Smooth muscle cell (in vitro differentiated cells): ENCODE measurements around the gene OR51B5. TPM values are rescaled to one million over a fixed set of nuclear protein-coding genes. Genes with fewer than 3 reads are reported as not detected.
"Not testable (repeated sequence)": the region's sequence is repeated elsewhere in the genome, so short reads cannot be mapped to it uniquely, and the experiment has no call there.

Experiments
- DNase-seq: peaks from one replicate; lab custom pipeline; 2025; ENCODE audit not compliant: unreplicated experiment; lab: John Stamatoyannopoulos, UW
- H2AFZ ChIP-seq: fragments of 200-600 bp; sonication (generic); 2 replicates; pipeline ENCODE4 v1.6.0; 2016; ENCODE audit warnings: antibody characterized with exemption, low read depth, mild to moderate bottlenecking
- H3F3A ChIP-seq: fragments of 200-600 bp; sonication (generic); 2 replicates; pipeline ENCODE4 v1.6.0; 2017; ENCODE audit warnings: antibody characterized with exemption, low read depth
- H3K27ac ChIP-seq: fragments of 200-600 bp; sonication (generic); 2 replicates; pipeline ENCODE4 v1.5.1; 2016; ENCODE audit warnings: low read depth, mild to moderate bottlenecking
- H3K27me3 ChIP-seq: fragments of 200-600 bp; sonication (generic); 2 replicates; pipeline ENCODE4 v1.6.1; 2016; ENCODE audit warnings: low read depth, mild to moderate bottlenecking
- H3K36me3 ChIP-seq: fragments of 200-600 bp; sonication (generic); 2 replicates; pipeline ENCODE4 v1.5.1; 2016; ENCODE audit warnings: low read depth
- H3K4me1 ChIP-seq: fragments of 200-600 bp; sonication (generic); 2 replicates; pipeline ENCODE4 v1.5.1; 2016; ENCODE audit warnings: low read depth
- H3K4me2 ChIP-seq: fragments of 200-600 bp; sonication (generic); 2 replicates; pipeline ENCODE4 v1.6.0; 2016; ENCODE audit warnings: mild to moderate bottlenecking
- H3K4me3 ChIP-seq: fragments of 200-600 bp; sonication (generic); 2 replicates; pipeline ENCODE4 v1.5.1; 2016; ENCODE audit warnings: mild to moderate bottlenecking
- H3K79me2 ChIP-seq: fragments of 200-600 bp; sonication (generic); 2 replicates; pipeline ENCODE4 v1.6.0; 2016; ENCODE audit warnings: low read depth, mild to moderate bottlenecking
- H3K9ac ChIP-seq: fragments of 200-600 bp; sonication (generic); 2 replicates; pipeline ENCODE4 v1.6.0; 2016; ENCODE audit warnings: low read depth
- H3K9me3 ChIP-seq: fragments of 200-600 bp; sonication (generic); replicated peaks from 2 replicates; pipeline ENCODE4 v1.5.1; 2016; ENCODE audit warnings: low read depth
- H4K20me1 ChIP-seq: fragments of 200-600 bp; sonication (generic); 2 replicates; pipeline ENCODE4 v1.6.0; 2016; ENCODE audit warnings: low read depth
- WGBS: methylation state at CpG from one replicate; pipeline ENCODE4 v1.1.7; 2016; ENCODE audit warnings: low lambda C conversion rate; 5-methylcytosine and 5-hydroxymethylcytosine counted together
- polyA plus RNA-seq: library from polyadenylated mRNA; unstranded; fragments of >200 nt; fragmentation: Nextera tagmentation; extraction: Ambion mirVana; gene quantifications from 2 replicates; pipeline ENCODE4 v1.2.1, GENCODE V29; 2016
- total RNA-seq: library from RNA; depleted of rRNA; stranded (reverse); fragments of >200 nt; gene quantifications from 2 replicates; pipeline ENCODE4 v1.2.3, GENCODE V29; 2014
- TF ChIP-seq, protein P1 (sequence below): fragments of 200-600 bp; sonication (generic); IDR thresholded peaks from 2 replicates; pipeline ENCODE4 v1.5.1; 2017; ENCODE audit warnings: borderline replicate concordance, mild to moderate bottlenecking, antibody characterized with exemption; ENCODE audit not compliant: insufficient read depth, poor library complexity, severe bottlenecking

Gene OR51B5
- total and polyA plus RNA-seq, 2 experiments from 2014 or later: 0.54 TPM; not detected in 1

DNA sequence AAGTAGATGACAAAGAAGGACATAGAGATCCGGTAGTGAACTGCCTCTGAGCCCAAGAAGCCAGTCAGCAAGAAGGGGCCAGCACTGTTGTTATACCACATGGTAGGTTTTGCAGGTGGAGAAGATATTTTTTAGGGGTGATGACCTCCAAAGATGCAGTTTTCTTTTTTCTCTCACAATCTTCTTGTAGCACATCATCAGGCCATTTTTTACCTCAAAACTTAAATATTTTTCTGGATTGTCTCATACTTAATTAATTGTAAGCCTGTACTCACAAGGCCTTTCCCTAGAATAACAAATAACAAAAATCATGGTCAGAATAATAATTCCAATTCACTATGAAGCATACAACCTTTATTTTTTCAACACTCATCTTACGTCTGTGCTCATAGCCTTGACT, 41.5 kb downstream of the OR51B5 start, which contains the start of gene OR51B4:
Gene OR51B4 (minus strand): TSS at position 101 of the 400 bp plus-strand sequence. CDS start 0 bp downstream, at position 101.
- Histone ChIP-seq H3K79me2 (no peaks in the 10 kb centered on the region), H3K4me3 (no peak within 1 kb of the TSS), H3K27ac (no peak within 1 kb of the TSS), H3K36me3 (no peaks in the 10 kb centered on the region), H3K27me3 (no peaks in the 10 kb centered on the region), H3K9me3 (no peaks in the 10 kb centered on the region), H3K9ac (no peak within 1 kb of the TSS), H3K4me1 (no peaks in the 10 kb centered on the region), H3K4me2 (no peak within 1 kb of the TSS), H4K20me1 (no peaks in the 10 kb centered on the region), H2AFZ (no peak within 1 kb of the TSS), H3F3A (no peaks in the 10 kb centered on the region)
- TF ChIP-seq, protein P1, sequence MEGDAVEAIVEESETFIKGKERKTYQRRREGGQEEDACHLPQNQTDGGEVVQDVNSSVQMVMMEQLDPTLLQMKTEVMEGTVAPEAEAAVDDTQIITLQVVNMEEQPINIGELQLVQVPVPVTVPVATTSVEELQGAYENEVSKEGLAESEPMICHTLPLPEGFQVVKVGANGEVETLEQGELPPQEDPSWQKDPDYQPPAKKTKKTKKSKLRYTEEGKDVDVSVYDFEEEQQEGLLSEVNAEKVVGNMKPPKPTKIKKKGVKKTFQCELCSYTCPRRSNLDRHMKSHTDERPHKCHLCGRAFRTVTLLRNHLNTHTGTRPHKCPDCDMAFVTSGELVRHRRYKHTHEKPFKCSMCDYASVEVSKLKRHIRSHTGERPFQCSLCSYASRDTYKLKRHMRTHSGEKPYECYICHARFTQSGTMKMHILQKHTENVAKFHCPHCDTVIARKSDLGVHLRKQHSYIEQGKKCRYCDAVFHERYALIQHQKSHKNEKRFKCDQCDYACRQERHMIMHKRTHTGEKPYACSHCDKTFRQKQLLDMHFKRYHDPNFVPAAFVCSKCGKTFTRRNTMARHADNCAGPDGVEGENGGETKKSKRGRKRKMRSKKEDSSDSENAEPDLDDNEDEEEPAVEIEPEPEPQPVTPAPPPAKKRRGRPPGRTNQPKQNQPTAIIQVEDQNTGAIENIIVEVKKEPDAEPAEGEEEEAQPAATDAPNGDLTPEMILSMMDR: no peak
- 95% methylated on average over 2 of the region's 2 CpGs for WGBS
- no peak for DNase-seq

- Histone ChIP-seq H3K27ac (no peak overlapping the region), H3K9me3 (no peaks in the 10 kb centered on the region), H3K9ac (no peak overlapping the region), H3K36me3 (no peaks in the 10 kb centered on the region), H3K4me3 (no peak overlapping the region), H2AFZ (no peak overlapping the region), H3K79me2 (no peaks in the 10 kb centered on the region), H3F3A (no peaks in the 10 kb centered on the region), H3K27me3 (no peaks in the 10 kb centered on the region), H3K4me1 (no peaks in the 10 kb centered on the region), H4K20me1 (no peaks in the 10 kb centered on the region), H3K4me2 (no peak overlapping the region)
- TF ChIP-seq, protein P1: no peak
- no peak for DNase-seq
- WGBS: 66% methylated on average over 3 of the region's 3 CpGs
These were observed 43.1 kb downstream of the OR51B5 start for GRCh38 chr11:5300251-5300650.

GRCh38 chr11:5298451-5298850, 44.9 kb downstream of the OR51B5 start:
- no peaks in the 10 kb centered on the region for H3K9me3 ChIP-seq
- H3K36me3 ChIP-seq: no peaks in the 10 kb centered on the region
- TF ChIP-seq, protein P1: no peak
- no peak for DNase-seq
- H3K4me1 ChIP-seq: no peaks in the 10 kb centered on the region
- no peak overlapping the region for H3K4me3 ChIP-seq
- H2AFZ ChIP-seq: no peak overlapping the region
- H3K9ac ChIP-seq: no peak overlapping the region
- 31% methylated on average over 1 of the region's 1 CpG for WGBS
- no peaks in the 10 kb centered on the region for H3K79me2 ChIP-seq
- H3K27ac ChIP-seq: no peak overlapping the region
- H3K27me3 ChIP-seq: no peaks in the 10 kb centered on the region
- no peak overlapping the region for H3K4me2 ChIP-seq
- H4K20me1 ChIP-seq: no peaks in the 10 kb centered on the region
- no peaks in the 10 kb centered on the region for H3F3A ChIP-seq

DNA sequence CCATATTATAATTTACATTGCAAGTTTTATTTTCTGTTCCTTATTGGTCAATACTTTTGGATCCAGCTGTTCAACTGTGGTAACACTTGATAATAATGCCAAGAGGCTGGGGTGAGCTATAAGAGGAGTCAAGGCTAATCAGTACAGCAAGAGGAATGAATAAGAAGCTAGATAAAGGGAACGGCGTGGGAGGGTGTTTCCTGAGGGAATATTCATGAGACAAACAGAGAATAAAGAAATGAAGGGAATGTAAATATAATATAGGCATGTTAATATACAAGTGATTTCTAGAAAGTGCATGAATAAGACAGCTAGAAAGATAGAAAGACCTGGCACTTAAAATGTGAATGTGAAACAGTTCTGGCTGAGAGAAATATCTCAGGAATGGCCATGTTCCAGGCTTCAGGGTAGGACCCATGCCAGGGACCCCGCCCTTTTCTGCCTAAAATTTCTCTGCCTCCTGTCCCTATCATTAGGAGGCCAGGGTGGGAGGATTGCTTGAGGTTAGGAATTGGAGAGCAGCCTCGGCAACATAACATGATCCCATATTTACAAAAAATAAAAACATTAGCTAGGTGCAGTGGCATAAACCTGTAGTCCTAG, 45.5 kb downstream of the OR51B5 start:
- DNase-seq: no peak
- WGBS: 72% methylated on average over 4 of the region's 4 CpGs

GRCh38 chr11:5294342-5294995, 48.9 kb downstream of the OR51B5 start:
- not testable (repeated sequence) for H3K9me3 ChIP-seq, DNase-seq, H3K4me3 ChIP-seq, H3K79me2 ChIP-seq, H3K27ac ChIP-seq, H3K27me3 ChIP-seq, H3K36me3 ChIP-seq, H4K20me1 ChIP-seq, H2AFZ ChIP-seq, H3K4me2 ChIP-seq, H3K4me1 ChIP-seq, H3F3A ChIP-seq, H3K9ac ChIP-seq
- 92% methylated on average over 40 of the region's 41 CpGs for WGBS

More for the DNA sequence above, 45.5 kb downstream of the OR51B5 start:
- no peak overlapping the region for H3K4me3 ChIP-seq
- no peaks in the 10 kb centered on the region for H3K79me2 ChIP-seq
- no peaks in the 10 kb centered on the region for H4K20me1 ChIP-seq
- TF ChIP-seq, protein P1: no peak
- no peak overlapping the region for H3K9ac ChIP-seq
- no peaks in the 10 kb centered on the region for H3F3A ChIP-seq
- no peak overlapping the region for H3K27ac ChIP-seq
- no peaks in the 10 kb centered on the region for H3K27me3 ChIP-seq
- no peak overlapping the region for H3K4me2 ChIP-seq
- H3K4me1 ChIP-seq: no peaks in the 10 kb centered on the region
- H3K9me3 ChIP-seq: no peaks in the 10 kb centered on the region
- no peak overlapping the region for H2AFZ ChIP-seq
- H3K36me3 ChIP-seq: no peaks in the 10 kb centered on the region
